ENCODE results near the gene SEC16A.

DNA sequence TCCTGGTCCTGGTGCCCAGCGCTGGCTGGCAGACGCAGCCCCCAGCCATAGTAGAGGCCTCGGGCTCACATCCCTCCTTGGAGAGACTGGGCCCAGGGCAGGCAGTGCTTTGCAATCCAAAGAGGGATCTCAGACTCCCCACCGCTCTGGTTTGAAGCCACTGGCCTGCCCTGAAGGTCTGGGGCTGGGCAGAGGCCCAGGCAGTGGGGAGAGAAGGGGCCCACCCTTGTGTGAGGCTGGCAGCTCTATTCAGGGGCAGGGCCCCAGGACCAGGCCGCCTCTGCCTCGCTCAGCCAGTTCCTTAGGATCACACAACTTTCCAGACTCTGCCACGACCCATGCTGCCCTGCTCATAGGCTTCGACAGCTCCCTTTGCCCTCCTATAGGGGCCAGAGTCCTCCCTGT, 10.7 kb upstream of the SEC16A start:
- no peak for TF ChIP-seq POLR2A (IDR thresholded peaks at IDR 0.05)
- TF ChIP-seq, protein P1, sequence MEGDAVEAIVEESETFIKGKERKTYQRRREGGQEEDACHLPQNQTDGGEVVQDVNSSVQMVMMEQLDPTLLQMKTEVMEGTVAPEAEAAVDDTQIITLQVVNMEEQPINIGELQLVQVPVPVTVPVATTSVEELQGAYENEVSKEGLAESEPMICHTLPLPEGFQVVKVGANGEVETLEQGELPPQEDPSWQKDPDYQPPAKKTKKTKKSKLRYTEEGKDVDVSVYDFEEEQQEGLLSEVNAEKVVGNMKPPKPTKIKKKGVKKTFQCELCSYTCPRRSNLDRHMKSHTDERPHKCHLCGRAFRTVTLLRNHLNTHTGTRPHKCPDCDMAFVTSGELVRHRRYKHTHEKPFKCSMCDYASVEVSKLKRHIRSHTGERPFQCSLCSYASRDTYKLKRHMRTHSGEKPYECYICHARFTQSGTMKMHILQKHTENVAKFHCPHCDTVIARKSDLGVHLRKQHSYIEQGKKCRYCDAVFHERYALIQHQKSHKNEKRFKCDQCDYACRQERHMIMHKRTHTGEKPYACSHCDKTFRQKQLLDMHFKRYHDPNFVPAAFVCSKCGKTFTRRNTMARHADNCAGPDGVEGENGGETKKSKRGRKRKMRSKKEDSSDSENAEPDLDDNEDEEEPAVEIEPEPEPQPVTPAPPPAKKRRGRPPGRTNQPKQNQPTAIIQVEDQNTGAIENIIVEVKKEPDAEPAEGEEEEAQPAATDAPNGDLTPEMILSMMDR (IDR thresholded peaks at IDR 0.05), result no peak

Measured in thyroid gland (tissue), 4 donors.